ENCODE measurements around the gene COG5.
"Not testable (repeated sequence)": the region's sequence is repeated elsewhere in the genome, so short reads cannot be mapped to it uniquely, and the experiment has no call there.

The COG5 gene

GRCh38 chr7:107233174-107233573 is 330.5 kb downstream of the COG5 start:
- no peak for DNase-seq (ENCODE audit: low read depth in 2 of 3, low spot score in 1 of 3)

GRCh38 chr7:107232568-107233090 is 331.1 kb downstream of the COG5 start:
- no peak for DNase-seq (ENCODE audit: low read depth in 2 of 3, low spot score in 1 of 3)

DNA sequence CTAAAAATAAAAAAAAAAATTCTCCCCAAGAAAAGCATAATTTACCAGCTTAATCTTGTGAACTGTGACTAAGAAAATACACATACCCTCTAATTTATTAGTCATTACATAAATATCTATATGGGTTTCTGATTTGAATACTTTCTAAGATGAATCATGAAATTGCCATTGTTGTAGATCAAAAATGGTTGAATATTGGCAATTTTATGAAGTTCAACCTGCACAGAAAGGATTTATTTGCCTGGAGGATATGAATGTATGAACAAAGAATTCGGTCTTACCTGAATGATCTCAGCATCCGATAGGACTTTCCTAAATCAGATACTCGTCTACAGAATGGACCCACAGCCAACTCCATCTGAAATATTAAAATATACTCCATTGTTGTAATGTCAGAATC is 333.4 kb downstream of the COG5 start:
- no peak for DNase-seq (ENCODE audit: low read depth in 2 of 3, low spot score in 1 of 3)

DNA sequence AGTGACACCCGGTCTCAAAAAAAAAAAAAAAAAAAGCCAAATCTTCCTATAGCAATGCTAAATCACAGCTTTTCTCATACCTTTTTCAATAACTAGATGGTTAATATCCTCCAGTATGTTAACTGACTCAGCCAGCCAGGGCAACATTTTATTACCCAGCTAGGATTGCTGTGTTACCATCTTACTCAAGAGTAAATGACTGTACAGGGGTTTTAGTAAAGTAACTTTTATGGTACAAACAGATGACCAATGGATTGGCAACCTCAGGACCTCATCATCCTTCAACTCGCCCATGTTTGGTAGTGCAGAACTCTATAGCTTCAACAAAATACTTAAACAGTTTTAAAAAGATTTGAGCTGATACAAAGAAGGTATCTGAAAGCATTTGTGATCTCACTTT is 335.4 kb downstream of the COG5 start:
- DNase-seq (ENCODE audit: low read depth in 2 of 3, low spot score in 1 of 3): no peak

- no peak for DNase-seq (ENCODE audit: low read depth in 2 of 3, low spot score in 1 of 3)
Measured at GRCh38 chr7:107224374-107225223, 339.1 kb downstream of the COG5 start.

DNA sequence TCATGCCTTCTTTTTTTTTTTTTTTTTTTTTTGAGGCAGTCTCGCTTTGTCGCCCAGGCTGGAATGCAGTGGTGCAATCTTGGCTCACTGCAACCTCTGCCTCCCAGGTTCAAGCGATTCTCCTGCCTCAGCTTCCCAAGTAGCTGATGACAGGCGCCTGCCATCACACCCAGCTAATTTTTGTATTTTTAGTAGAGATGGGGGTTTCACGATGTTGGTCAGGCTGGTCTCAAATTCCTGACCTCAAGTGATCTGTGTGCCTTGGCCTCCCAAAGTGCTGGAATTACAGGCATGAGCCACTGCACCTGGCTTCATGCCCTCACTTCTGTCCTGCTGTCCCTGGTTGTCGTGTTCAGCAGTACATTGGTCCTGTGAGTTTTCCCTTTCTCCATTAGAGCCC is 342.9 kb downstream of the COG5 start:
- not testable (repeated sequence) for DNase-seq (ENCODE audit: low read depth in 2 of 3, low spot score in 1 of 3)

GRCh38 chr7:107220356-107220755 is 343.4 kb downstream of the COG5 start:
- no peak for DNase-seq (ENCODE audit: low read depth in 2 of 3, low spot score in 1 of 3)

GRCh38 chr7:107219563-107220244 is 344.0 kb downstream of the COG5 start:
- no peak for DNase-seq (ENCODE audit: low read depth in 2 of 3, low spot score in 1 of 3)

- no peak for DNase-seq (ENCODE audit: low read depth in 2 of 3, low spot score in 1 of 3)
Measured at GRCh38 chr7:107213945-107214344, 349.8 kb downstream of the COG5 start.

GRCh38 chr7:107213193-107213788 is 350.4 kb downstream of the COG5 start:
- DNase-seq (ENCODE audit: low read depth in 2 of 3, low spot score in 1 of 3): no peak

- DNase-seq (ENCODE audit: low read depth in 2 of 3, low spot score in 1 of 3): no peak
Measured at GRCh38 chr7:107212725-107213124, 351.0 kb downstream of the COG5 start.

GRCh38 chr7:107210400-107210799 is 353.3 kb downstream of the COG5 start:
- DNase-seq (ENCODE audit: low read depth in 2 of 3, low spot score in 1 of 3): no peak

- no peak for DNase-seq (ENCODE audit: low read depth in 2 of 3, low spot score in 1 of 3)
Measured at GRCh38 chr7:107209565-107209964, 354.2 kb downstream of the COG5 start.

DNA sequence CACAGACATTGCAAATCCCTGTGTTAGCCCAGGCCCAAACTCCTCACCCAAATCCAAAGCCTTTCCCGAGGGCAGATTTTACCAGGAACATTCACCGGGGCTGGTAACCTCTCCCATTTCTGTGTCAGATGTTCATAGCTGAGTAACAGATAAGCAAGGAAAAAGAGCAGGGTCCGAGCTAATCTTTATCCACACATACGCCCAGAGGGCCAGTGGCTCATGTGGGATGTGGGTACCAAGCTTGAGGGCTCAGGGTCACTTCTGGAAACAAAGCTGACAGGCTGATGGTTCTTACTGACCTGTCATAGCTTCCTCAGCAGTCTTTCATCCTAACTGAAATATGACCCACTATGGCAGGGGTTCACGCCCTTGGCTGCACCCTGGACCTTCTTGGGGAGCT is 355.2 kb downstream of the COG5 start:
- DNase-seq (ENCODE audit: low read depth in 2 of 3, low spot score in 1 of 3): no peak

- no peak for DNase-seq (ENCODE audit: low read depth in 2 of 3, low spot score in 1 of 3)
Measured at GRCh38 chr7:107208024-107208521, 355.6 kb downstream of the COG5 start.

- DNase-seq (ENCODE audit: low read depth in 2 of 3, low spot score in 1 of 3): no peak
Measured at GRCh38 chr7:107207459-107207858, 356.3 kb downstream of the COG5 start.

GRCh38 chr7:107206706-107207105 is 357.0 kb downstream of the COG5 start:
- DNase-seq (ENCODE audit: low read depth in 2 of 3, low spot score in 1 of 3): no peak

DNA sequence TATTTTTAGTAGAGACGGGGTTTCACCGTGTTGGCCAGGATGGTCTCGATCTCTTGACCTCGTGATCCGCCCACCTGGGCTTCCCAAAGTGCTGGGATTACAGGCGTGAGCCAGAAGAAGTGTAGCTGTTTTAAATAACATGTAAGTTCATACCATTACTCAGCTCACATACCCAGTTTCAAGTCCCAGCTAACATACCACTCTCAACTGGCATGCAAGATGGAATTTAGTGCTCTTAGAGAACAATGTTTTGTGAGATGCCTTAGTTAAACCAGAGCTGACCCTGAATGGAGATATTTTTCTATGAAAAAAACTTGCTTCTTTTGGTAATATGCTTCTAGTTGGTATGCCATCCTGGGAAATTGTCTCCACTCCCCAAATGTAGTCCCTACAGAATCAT is 357.6 kb downstream of the COG5 start:
- DNase-seq (ENCODE audit: low read depth in 2 of 3, low spot score in 1 of 3): no peak

- no peak for DNase-seq (ENCODE audit: low read depth in 2 of 3, low spot score in 1 of 3)
Measured at GRCh38 chr7:107203607-107204006, 360.1 kb downstream of the COG5 start.

DNA sequence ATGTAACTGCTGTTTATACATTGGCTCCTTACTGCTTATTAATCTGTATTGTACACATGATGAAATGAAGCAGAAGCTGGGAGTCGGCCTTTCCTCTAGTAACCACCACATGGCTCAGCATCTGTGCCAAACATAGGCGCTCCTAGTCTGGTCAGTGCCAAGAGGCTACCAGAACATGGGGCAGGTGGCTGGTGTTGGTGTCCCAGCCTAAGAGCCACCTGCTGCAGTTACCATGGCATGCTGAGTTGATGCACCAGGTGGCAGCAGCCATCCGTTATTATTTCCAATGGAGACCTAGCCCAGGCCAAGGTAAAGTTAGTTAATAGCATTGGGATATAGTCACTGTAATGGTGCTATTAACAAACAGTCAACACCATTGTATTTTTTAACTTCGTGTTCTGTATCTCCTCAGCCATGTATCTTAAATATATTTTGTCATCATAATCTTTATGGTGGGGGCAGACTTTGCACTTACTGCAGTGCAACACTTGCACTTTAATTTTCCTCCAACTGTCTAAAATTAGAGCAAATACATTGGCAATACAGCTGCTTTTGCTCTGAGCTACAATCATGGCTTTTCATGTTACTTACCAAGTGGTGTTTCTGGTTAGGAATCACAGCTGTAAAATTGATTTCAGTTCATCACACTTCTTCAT is 361.8 kb downstream of the COG5 start:
- DNase-seq (ENCODE audit: low read depth in 2 of 3, low spot score in 1 of 3): peak in 2 of 3 donors; percentile 9 to 17
